HPDE6-E6E7 (cell line): ENCODE results near the gene SMYD3.
A peak's percentile ranks its signal among the peaks of the same experiment; 100 is the strongest.
"Not testable (repeated sequence)": the region's sequence is repeated elsewhere in the genome, so short reads cannot be mapped to it uniquely, and the experiment has no call there.

Experiments
- DNase-seq: peaks from one replicate; pipeline ENCODE4 v3.0.0; 2011; ENCODE audit warnings: missing footprints; ENCODE audit errors: extremely low spot score

Gene SMYD3

GRCh38 chr1:246035060-246035541 lies 472.0 kb downstream of the SMYD3 start:
- no peak for DNase-seq

GRCh38 chr1:246034630-246035029 lies 472.4 kb downstream of the SMYD3 start:
- no peak for DNase-seq

- DNase-seq: no peak
These were observed 474.1 kb downstream of the SMYD3 start for GRCh38 chr1:246032984-246033383.

- no peak for DNase-seq
These were observed 475.0 kb downstream of the SMYD3 start for GRCh38 chr1:246032031-246032551.

GRCh38 chr1:246029616-246030015 lies 477.5 kb downstream of the SMYD3 start:
- DNase-seq: no peak

GRCh38 chr1:246024118-246024517 lies 483.0 kb downstream of the SMYD3 start:
- DNase-seq: not testable (repeated sequence)

- no peak for DNase-seq
These were observed 486.7 kb downstream of the SMYD3 start for GRCh38 chr1:246020211-246020954.

- no peak for DNase-seq
These were observed 488.9 kb downstream of the SMYD3 start for GRCh38 chr1:246018146-246018545.

GRCh38 chr1:246012341-246012740 lies 494.7 kb downstream of the SMYD3 start:
- peak; percentile 9 for DNase-seq

GRCh38 chr1:246010386-246010785 lies 496.7 kb downstream of the SMYD3 start:
- DNase-seq: no peak

GRCh38 chr1:246008363-246008831 lies 498.7 kb downstream of the SMYD3 start:
- DNase-seq: no peak

GRCh38 chr1:246005067-246005466 lies 502.0 kb downstream of the SMYD3 start:
- no peak for DNase-seq

- DNase-seq: no peak
These were observed 502.8 kb downstream of the SMYD3 start for GRCh38 chr1:246004301-246004700.

- DNase-seq: no peak
These were observed 503.7 kb downstream of the SMYD3 start for GRCh38 chr1:246003442-246003730.

GRCh38 chr1:246002725-246003441 lies 504.2 kb downstream of the SMYD3 start:
- peak; percentile 39 for DNase-seq

- DNase-seq: no peak
These were observed 505.2 kb downstream of the SMYD3 start for GRCh38 chr1:246001837-246002230.

- DNase-seq: no peak
These were observed 505.8 kb downstream of the SMYD3 start for GRCh38 chr1:246001142-246001836.

- no peak for DNase-seq
These were observed 506.5 kb downstream of the SMYD3 start for GRCh38 chr1:246000638-246001015.

- no peak for DNase-seq
These were observed 507.1 kb downstream of the SMYD3 start for GRCh38 chr1:245999697-246000637.

GRCh38 chr1:245997471-245998258 lies 509.4 kb downstream of the SMYD3 start:
- DNase-seq: no peak
